ENCODE data around the gene SOX10. TPM values are rescaled to one million over a fixed set of nuclear protein-coding genes. Genes with fewer than 3 reads are reported as not detected.

The SOX10 gene
- total RNA-seq, 2 donors from 2014 or later = not detected

DNA sequence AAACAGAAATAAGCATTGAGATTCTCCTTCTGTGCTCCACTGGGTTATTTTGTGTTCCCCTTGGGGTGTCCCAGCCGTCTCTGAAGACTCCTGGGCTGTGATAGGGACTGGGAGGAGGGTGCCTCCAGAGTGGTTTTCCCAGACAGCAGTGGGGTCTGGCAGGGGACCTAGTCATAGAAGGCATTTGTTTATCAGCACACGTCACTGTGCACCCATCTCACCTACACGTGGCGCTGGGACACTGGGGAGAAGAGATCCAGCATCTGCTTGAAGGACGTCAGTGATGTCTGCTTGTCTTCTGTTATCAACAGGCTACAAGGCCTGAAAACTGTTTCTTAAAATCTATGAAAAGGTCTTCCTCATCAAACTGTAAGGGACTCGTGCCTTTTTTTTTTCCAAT is 38.7 kb upstream of the SOX10 start:
- Mint-ChIP-seq H3K27ac (no peak overlapping the region), H3K4me1 (ENCODE audit: low read depth in 2 of 2) (peaks cover 17 to 24% of the 10 kb centered on the region in 2 donors), H3K27me3 (no peaks in the 10 kb centered on the region), H3K36me3 (no peaks in the 10 kb centered on the region), H3K9me3 (no peaks in the 10 kb centered on the region), H3K4me3 (no peak overlapping the region)
- ATAC-seq (no peak), DNase-seq (ENCODE audit: low spot score) (no peak)

DNA sequence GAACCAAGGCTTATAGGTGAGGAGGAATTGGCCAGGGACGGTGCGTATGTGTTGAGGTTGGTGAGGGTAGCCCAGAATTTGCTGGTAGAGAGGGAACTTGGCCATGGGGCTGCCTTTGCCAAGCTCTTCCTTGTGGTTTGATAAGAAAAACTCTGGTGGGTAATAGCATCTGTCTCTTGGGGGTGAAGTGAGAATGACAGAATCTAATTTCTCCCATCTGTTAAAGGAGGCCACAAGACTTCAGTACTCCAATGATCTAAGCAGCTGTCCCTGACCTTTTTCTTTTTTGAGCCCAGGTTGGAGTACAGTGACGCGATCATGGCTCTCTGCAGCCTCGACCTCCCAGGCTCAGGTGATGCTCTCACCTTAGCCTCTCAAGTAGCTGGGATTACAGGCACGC is 36.9 kb upstream of the SOX10 start:
- no peak overlapping the region for H3K27ac Mint-ChIP-seq
- no peaks in the 10 kb centered on the region for H3K9me3 Mint-ChIP-seq
- H3K4me3 Mint-ChIP-seq = no peak overlapping the region
- no peaks in the 10 kb centered on the region for H3K27me3 Mint-ChIP-seq
- DNase-seq (ENCODE audit: low spot score) (no peak), ATAC-seq (no peak)
- peaks cover 10 to 15% of the 10 kb centered on the region in 2 donors for H3K4me1 Mint-ChIP-seq (ENCODE audit: low read depth in 2 of 2)
- no peaks in the 10 kb centered on the region for H3K36me3 Mint-ChIP-seq

GRCh38 chr22:38018938-38019827 is 34.8 kb upstream of the SOX10 start:
- no peaks in the 10 kb centered on the region for H3K27me3 Mint-ChIP-seq
- no peak overlapping the region for H3K27ac Mint-ChIP-seq
- peaks cover 10 to 15% of the 10 kb centered on the region in 2 donors for H3K4me1 Mint-ChIP-seq (ENCODE audit: low read depth in 2 of 2)
- ATAC-seq (peak in 1 of 2 donors; percentile 19), DNase-seq (ENCODE audit: low spot score) (no peak)
- H3K9me3 Mint-ChIP-seq = no peaks in the 10 kb centered on the region
- no peaks in the 10 kb centered on the region for H3K36me3 Mint-ChIP-seq
- no peak overlapping the region for H3K4me3 Mint-ChIP-seq

DNA sequence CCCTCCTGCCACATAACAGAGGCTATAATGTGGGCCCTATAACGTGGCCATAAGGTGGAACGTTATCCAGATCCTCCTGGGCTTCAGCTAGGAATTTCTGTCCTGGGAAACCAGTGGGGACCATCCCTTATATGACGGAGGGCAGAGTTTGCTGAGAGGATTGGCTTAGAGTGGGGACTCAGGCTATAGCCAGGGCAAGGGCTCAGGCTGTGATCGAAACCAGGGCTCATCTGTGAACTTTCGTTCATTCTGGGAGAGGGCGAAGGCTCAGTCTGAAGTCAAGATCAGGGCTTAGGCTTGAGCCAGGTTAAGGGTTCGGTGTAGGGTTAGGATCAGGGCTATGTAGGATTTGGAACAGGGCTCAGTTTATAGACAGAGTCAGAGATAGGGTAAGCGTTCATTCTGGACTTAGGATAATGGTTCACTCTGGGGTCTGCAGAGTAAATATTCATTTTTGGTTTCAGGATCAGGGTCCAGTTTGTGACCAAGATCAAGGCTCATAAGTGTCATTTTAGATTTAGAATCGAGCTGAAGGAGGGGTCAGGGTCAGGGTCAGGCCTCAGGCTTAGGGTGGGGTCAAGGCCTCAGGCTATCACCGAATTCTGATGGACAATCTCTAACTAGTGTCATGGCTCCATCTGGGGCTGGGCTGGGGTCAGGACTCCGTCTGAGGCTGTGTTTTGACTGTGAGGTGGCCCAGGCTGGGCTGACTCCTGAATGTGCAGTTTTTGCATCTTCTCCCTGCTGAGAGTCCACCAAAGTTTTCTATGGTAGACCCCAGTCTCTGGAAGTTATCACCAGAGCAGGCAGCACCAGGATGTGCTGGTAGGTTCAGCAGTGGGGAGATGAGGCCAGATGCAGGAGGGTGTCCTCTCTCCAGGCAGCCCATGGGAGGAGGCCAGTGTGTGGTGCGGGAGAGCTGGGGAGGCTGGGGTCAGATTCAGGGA is 33.9 kb upstream of the SOX10 start:
- H3K4me3 Mint-ChIP-seq = no peak overlapping the region
- DNase-seq (ENCODE audit: low spot score) = no peak
- H3K27ac Mint-ChIP-seq = no peak overlapping the region

DNA sequence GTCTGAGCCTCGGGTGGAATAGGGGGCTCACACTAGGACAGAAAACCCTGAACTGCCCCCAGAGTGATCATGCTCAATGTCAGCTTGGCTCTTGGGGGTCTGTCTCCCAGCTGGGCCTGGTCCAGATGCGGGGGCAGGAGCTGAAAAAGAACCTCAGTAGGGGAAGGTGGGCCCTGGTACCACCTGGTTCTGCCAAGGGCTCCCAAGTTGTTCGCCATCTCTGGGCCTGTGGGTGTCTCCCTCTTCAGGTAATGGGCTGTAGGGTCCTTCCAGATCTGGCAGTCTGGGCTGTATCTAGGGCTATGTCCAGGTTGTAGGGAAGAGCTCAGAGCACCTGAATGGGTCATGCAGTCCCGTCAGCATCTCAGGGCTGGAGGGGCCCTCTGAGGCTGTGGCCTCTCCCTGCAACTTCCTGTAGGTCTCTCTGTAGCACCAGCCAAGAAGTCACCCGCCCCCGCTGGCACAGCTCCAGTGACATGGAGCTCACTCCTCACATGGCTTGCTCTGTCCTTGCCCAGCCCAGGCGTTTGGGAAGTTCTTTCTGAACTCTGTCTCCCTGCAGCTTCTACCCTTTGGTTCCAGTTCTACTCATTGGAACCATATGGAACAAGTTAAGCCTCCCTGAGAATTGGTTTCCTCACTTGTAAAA is 33.0 kb upstream of the SOX10 start:
- peaks cover 10 to 15% of the 10 kb centered on the region in 2 donors for H3K4me1 Mint-ChIP-seq (ENCODE audit: low read depth in 2 of 2)
- no peaks in the 10 kb centered on the region for H3K36me3 Mint-ChIP-seq
- no peak for ATAC-seq
- no peak overlapping the region for H3K27ac Mint-ChIP-seq
- no peak for DNase-seq (ENCODE audit: low spot score)
- H3K27me3 Mint-ChIP-seq = no peaks in the 10 kb centered on the region
- no peak overlapping the region for H3K4me3 Mint-ChIP-seq
- H3K9me3 Mint-ChIP-seq = no peaks in the 10 kb centered on the region

More for the DNA sequence above, 33.9 kb upstream of the SOX10 start:
- peaks cover 10 to 15% of the 10 kb centered on the region in 2 donors for H3K4me1 Mint-ChIP-seq (ENCODE audit: low read depth in 2 of 2)
- H3K36me3 Mint-ChIP-seq = no peaks in the 10 kb centered on the region
- no peak for ATAC-seq
- H3K27me3 Mint-ChIP-seq = no peaks in the 10 kb centered on the region
- no peaks in the 10 kb centered on the region for H3K9me3 Mint-ChIP-seq

- H3K9me3 Mint-ChIP-seq = no peaks in the 10 kb centered on the region
- no peaks in the 10 kb centered on the region for H3K27me3 Mint-ChIP-seq
- no peak overlapping the region for H3K4me3 Mint-ChIP-seq
- no peak overlapping the region for H3K27ac Mint-ChIP-seq
- H3K36me3 Mint-ChIP-seq = no peaks in the 10 kb centered on the region
- no peak for DNase-seq (ENCODE audit: low spot score)
- H3K4me1 Mint-ChIP-seq (ENCODE audit: low read depth in 2 of 2) = peaks cover 10 to 15% of the 10 kb centered on the region in 2 donors
- no peak for ATAC-seq
These were observed 32.1 kb upstream of the SOX10 start for GRCh38 chr22:38016182-38017151.

DNA sequence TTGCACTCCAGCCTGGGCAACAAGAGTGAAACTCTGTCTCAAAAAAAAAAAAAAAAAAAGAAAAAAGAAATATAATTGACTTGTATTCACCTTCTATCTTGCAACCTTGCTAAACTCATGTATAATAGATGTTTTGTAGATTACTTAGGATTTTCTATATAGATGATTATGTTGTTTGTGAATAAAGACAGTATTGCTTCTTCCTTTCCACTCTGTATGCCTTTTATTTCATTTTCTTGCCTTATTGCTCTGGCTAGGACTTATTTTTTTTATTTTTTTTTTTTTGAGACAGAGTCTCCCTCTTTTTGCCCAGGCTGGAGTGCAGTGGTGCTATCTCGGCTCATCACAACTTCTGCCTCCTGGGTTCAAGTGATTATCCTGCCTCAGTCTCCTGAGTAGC is 29.7 kb upstream of the SOX10 start:
- no peak for ATAC-seq
- no peak for DNase-seq (ENCODE audit: low spot score)
- Mint-ChIP-seq H3K4me1 (ENCODE audit: low read depth in 2 of 2) (peaks cover 19 to 21% of the 10 kb centered on the region in 2 donors), H3K27me3 (no peaks in the 10 kb centered on the region), H3K9me3 (no peaks in the 10 kb centered on the region), H3K36me3 (no peaks in the 10 kb centered on the region), H3K4me3 (no peak overlapping the region), H3K27ac (no peak overlapping the region)

DNA sequence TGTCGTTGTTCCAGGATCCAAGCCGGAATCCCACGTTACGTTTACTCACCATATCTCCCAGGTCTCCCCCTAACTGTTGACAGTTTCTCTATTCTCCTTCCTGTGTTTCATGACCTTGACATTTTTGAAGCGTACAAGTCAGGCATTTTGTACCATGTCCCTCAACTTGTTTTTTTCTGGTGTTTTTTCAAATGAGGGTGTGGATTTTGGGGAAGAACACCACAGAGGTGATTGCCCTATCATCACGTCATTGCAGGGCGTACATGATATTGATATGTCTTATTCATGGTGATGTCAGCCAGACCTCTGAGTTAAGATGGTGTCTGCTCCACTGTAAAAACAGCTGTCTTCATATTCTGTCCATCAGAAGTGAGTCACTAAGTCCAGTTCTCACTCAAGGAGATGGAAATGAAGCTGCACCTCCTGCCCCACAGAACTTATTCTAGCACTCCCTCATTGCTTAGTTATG is 28.3 kb upstream of the SOX10 start:
- no peaks in the 10 kb centered on the region for H3K36me3 Mint-ChIP-seq

GRCh38 chr22:38009000-38009806 is 24.8 kb upstream of the SOX10 start:
- H3K4me3 Mint-ChIP-seq = peak overlapping the region; percentile 56
- H3K27ac Mint-ChIP-seq = peak overlapping the region; percentile 15 to 66
- H3K9me3 Mint-ChIP-seq = no peaks in the 10 kb centered on the region
- ATAC-seq (peak in 1 of 2 donors; percentile 43), DNase-seq (ENCODE audit: low spot score) (no peak)
- H3K27me3 Mint-ChIP-seq = no peaks in the 10 kb centered on the region
- no peaks in the 10 kb centered on the region for H3K36me3 Mint-ChIP-seq
- peaks cover 18 to 24% of the 10 kb centered on the region in 2 donors for H3K4me1 Mint-ChIP-seq (ENCODE audit: low read depth in 2 of 2)

More for the DNA sequence above, 28.3 kb upstream of the SOX10 start:
- ATAC-seq = no peak
- DNase-seq (ENCODE audit: low spot score) = no peak
- no peak overlapping the region for H3K4me3 Mint-ChIP-seq
- H3K4me1 Mint-ChIP-seq (ENCODE audit: low read depth in 2 of 2) = peaks cover 15 to 18% of the 10 kb centered on the region in 2 donors
- H3K27ac Mint-ChIP-seq = no peak overlapping the region
- no peaks in the 10 kb centered on the region for H3K27me3 Mint-ChIP-seq
- H3K9me3 Mint-ChIP-seq = no peaks in the 10 kb centered on the region

- Mint-ChIP-seq H3K36me3 (no peaks in the 10 kb centered on the region), H3K4me1 (ENCODE audit: low read depth in 2 of 2) (peaks cover 22 to 29% of the 10 kb centered on the region in 2 donors), H3K27ac (no peak overlapping the region), H3K4me3 (no peak overlapping the region), H3K27me3 (no peaks in the 10 kb centered on the region), H3K9me3 (no peaks in the 10 kb centered on the region)
- ATAC-seq (no peak), DNase-seq (ENCODE audit: low spot score) (no peak)
These were observed 23.1 kb upstream of the SOX10 start for GRCh38 chr22:38007330-38007902.

GRCh38 chr22:38006906-38007305 is 22.6 kb upstream of the SOX10 start:
- Mint-ChIP-seq H3K27ac (no peak overlapping the region), H3K9me3 (no peaks in the 10 kb centered on the region), H3K36me3 (no peaks in the 10 kb centered on the region), H3K4me1 (ENCODE audit: low read depth in 2 of 2) (peaks cover 22 to 29% of the 10 kb centered on the region in 2 donors), H3K27me3 (no peaks in the 10 kb centered on the region), H3K4me3 (no peak overlapping the region)
- ATAC-seq (no peak), DNase-seq (ENCODE audit: low spot score) (no peak)

DNA sequence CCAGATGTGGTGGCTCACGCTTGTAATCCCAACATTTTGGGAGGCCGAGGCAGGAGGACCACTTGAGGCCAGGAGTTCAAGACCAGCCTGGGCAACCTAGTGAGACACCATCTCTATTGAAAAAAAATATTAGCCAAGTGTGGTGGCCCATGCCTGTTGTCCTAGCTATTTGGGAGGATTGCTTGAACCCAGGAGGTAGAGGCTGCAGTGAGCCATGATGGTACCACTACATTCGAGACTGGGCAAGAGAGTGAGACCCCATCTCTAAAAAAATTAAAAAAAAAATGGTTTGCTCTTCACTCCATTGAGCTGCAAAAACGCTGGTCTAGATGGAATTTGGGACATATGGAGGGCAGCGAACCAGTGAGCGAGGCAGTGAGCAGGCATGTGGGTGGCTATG is 21.6 kb upstream of the SOX10 start:
- H3K4me1 Mint-ChIP-seq (ENCODE audit: low read depth in 2 of 2) = peaks cover 22 to 29% of the 10 kb centered on the region in 2 donors
- H3K27me3 Mint-ChIP-seq = no peaks in the 10 kb centered on the region
- DNase-seq (ENCODE audit: low spot score) (no peak), ATAC-seq (no peak)
- no peak overlapping the region for H3K4me3 Mint-ChIP-seq
- H3K27ac Mint-ChIP-seq = no peak overlapping the region
- H3K36me3 Mint-ChIP-seq = no peaks in the 10 kb centered on the region
- H3K9me3 Mint-ChIP-seq = no peaks in the 10 kb centered on the region

Data from natural killer cell treated with Interleukin-12 subunit alpha and Interleukin-12 subunit beta and Interleukin-15 and Interleukin-18, amount 100 ng/mL, for 72 hours (primary cell).